Activated CD4-positive, CD25-positive, alpha-beta regulatory T cell treated with anti-CD3 and anti-CD28 coated beads, Interleukin-2, amount 50 U/mL, for 72 hours (primary cell): ENCODE data around the gene TMSB10.
"Not testable (repeated sequence)": the region's sequence is repeated elsewhere in the genome, so short reads cannot be mapped to it uniquely, and the experiment has no call there.

Experiments
- DNase-seq: peaks from one replicate; pipeline ENCODE4 v3.0.0; 2021

The TMSB10 gene

DNA sequence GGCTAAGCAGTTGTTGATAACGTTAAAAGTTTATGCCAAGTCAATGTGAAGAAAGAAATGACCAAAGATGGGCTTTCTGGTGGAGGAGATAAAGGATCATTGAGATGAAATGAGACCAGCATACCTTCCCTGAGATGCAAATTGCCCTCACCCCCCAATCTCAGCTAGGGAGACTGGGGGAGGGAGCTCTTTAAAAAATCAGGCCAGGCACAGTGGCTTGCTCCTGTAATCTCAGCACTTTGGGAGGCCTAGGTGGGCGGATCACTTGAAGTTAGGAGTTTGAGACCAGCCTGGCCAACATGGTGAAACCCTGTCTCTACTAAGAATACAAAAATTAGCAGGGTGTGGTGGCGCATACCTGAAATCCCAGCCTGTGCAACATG is 34.6 kb downstream of the TMSB10 start:
- no peak for DNase-seq

DNA sequence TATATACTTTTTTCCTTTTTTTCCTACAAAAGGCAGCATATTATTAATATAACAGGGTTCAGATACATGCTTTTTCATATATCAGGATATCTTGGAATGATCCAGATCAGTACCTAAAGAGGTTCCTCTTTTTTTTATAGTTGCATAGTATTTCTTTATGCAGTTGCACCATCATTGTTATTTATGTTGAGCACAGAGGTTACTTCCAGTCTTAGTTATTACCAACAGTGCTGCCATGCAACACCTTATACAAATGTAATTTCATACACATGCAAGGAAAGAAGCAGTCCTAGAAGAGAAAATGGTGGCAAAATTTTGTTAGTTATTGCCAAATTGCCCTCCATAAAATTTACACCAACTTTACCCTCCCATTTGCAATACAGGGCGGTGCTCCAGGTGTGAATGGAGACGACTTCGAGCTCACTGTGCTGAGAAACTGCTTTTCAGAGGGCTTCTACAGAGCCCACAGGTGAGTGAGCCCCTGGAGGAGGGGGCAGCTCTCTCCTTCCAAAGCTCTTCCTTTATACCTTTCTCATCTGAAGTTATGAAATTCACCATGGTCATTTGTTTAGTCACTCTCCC is 35.5 kb downstream of the TMSB10 start:
- no peak for DNase-seq

GRCh38 chr2:84942166-84942565 is 36.7 kb downstream of the TMSB10 start:
- DNase-seq = no peak

DNA sequence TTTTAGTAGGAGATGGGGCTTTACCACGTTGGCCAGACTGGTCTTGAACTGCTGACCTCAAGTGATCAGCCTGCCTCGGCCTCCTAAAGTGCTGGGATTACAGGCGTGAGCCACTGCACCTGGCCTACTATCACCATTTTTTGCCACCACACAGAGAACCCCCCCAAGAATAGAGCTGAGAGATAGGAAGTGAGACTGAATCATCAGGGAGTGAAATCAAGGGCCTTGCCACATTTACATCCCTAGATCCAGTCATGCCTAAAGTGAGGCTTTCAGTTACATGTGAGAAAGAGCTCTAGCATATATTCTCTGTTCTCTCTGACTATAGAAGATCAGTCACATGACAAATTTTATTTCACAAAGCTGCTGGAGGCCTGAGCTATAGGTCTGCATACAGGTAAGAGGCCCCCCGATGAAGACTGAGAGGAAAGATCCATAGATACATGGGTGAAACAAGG is 37.5 kb downstream of the TMSB10 start:
- DNase-seq = no peak

- no peak for DNase-seq
Observed at GRCh38 chr2:84944295-84944909, 38.9 kb downstream of the TMSB10 start.

GRCh38 chr2:84945838-84946203 is 40.4 kb downstream of the TMSB10 start:
- DNase-seq = not testable (repeated sequence)

DNA sequence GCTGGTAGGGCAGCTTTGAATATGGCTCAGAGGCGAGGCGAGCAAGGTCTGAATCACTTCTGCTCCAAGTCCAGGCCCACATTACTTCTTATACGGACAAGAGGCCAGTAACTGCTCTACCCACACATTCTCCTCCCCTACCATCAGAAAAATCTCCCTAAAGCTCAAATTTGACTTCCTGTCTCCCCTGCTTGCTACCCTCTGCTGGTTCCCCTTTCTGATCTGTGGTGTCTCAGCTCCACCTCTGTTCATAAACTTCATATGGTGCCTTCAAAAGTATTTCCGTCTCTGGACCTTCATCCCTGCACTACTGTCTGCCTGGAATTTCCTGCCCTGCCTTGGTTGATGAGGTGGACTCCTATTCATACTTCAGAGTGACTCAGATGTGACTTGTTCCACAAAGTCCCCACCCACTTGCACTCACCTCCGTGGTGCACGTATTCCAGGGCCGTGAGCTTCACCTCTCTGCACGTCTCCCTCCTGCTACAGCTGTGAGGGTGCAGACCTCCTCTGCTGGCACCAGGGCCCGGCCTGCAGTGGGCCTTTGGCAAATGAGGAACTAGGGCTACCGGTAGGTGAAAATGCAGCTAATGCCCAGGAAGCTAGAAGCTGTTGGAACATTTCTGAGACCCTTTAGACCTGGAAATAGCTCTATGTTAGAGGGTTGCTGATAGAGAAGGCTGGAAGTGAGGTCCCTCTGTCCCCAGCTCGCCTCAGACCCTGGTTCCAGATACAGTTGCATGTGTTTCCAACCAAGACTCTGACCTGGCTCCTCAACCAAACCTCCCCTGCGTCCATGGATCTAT is 41.0 kb downstream of the TMSB10 start:
- DNase-seq = peak; percentile 58

- DNase-seq = no peak
Observed at GRCh38 chr2:84947010-84947593, 41.6 kb downstream of the TMSB10 start.

DNA sequence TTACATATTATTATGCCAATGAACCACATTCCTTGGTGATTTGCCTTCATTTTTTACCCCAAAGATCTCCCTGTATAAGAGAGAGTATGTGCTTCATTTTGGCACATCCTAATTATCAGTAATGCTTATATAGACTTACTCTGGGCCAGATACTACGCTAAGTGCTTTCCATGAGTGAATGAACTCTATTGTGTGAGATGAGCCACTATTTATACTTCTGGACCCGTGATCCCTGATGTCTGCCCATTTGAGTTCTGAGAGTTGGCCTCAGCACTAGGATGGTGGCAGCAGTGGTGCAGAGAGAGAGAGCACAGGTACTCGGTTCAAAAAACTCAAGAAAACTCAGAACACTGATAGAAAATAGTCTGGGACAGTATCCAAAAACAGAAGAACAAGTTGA is 48.1 kb downstream of the TMSB10 start:
- no peak for DNase-seq

- DNase-seq = no peak
Observed at GRCh38 chr2:84954329-84954728, 48.9 kb downstream of the TMSB10 start.
